Measurements from ENCODE around the gene SCPEP1.

The SCPEP1 gene

DNA sequence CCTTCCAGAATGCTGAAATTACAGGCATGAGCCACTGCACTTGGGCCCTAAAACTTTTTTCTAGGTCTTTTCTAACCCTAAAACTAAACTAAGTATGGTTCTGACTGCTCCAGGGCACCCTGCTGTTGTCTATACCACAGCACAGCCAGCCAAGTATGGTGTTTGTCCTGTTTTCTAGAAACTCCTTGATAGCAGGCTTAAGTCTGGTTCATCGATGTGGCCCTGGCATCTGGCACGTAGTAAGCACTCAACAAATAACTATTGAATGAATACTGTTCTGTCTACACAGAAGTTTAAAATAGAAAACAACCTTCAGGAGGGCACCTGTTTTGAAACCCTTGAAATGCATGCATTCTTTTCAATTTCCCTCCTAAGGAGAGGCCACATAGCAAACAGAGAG is 62.6 kb downstream of the SCPEP1 start:
- no peak for DNase-seq (ENCODE audit: low spot score)

DNA sequence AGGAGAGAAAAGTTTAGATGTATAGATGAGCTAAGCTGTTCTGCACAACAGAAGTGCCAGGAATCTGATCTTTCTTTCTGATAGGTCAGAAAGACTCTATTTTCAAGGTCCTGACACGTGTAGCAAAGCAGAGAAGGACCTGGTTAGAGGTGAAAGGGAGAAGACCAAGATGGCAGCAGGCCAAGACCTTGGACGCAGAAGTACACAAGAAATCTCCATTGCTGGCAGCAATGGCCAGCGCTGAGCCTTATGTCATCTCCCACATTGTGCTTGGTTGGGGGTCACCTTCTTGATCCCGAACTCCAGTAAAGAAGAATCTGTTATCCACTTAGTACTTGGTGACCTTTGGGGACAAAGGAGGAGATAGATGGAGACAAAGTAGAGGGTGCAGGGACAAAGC is 65.3 kb downstream of the SCPEP1 start:
- DNase-seq (ENCODE audit: low spot score) = no peak

DNA sequence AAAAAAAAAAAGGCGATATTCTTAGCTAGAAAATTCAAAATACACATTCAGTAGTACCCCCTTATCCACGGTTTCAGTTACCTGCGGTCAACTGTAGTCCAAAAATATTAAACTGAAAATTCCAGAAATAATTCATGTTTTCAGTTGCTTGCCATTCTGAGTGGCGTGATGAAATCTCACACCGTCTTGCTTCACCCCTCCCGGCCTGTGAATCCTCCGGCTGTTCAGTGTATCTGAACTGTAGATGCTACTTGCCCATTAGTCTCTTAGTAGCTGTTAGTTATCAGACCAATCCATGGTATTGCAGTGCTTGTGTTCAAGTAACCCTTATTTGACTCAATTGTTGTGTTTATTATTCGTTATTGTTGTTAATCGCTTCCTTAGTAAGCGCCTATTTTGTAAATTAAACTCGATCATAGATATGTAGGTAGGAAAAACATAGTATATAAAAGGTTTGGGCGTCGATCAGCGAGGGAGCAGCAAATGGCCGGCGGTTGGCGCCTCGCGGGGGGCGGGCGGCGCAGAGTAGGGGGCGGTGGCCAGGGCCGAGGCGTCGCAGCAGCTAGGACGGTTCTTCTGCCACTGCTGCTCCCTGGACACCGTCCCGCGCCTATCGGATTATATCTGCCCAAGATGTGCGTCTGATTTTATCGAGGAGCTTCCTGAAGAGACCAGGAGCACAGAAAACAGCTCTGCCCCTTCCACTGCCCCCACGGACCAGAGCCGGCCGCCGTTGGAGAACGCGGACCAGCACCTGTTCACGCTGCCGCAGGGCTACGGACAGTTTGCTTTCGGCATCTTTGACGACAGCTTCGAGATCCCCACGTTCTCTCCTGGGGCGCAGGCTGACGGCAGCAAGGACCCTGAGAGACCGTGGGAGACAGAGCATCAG is 67.3 kb downstream of the SCPEP1 start:
- DNase-seq (ENCODE audit: low spot score) = no peak

DNA sequence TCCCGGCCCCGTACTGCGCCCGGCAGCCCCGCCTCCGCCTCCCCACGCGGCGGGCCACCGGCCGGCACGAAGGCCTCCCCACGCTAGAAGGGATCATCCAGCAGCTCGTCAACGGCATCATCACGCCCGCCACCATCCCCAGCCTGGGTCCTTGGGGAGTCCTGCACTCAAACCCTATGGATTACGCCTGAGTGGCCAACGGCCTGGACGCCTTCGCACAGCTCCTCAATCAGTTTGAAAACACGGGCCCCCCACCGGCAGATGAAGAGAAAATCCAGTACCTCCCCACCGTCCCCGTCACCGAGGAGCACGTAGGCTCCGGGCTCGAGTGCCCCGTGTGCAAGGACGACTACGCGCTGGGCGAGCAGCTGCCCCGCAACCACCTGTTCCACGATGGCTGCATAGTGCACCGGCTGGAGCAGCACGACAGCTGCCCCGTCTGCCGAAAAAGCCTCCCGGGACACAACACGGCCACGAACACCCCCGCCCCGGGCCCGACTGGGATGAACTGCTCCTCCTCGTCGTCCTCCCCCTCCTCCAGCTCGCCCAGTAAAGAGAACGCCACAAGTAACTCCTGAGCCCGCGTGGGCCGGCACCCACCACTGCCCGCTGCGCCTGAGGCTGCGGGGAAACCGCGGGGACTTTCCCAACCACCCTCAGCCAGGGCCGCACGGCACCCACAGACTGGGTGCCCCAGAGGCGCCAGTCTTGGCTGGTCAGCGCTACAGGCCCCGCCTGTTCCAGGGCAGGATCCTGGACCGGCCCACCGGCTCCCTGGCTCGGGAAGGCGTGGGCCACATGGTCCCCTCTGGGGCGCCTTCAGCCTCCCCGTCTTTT is 68.2 kb downstream of the SCPEP1 start:
- peak; percentile 36 for DNase-seq (ENCODE audit: low spot score)

DNA sequence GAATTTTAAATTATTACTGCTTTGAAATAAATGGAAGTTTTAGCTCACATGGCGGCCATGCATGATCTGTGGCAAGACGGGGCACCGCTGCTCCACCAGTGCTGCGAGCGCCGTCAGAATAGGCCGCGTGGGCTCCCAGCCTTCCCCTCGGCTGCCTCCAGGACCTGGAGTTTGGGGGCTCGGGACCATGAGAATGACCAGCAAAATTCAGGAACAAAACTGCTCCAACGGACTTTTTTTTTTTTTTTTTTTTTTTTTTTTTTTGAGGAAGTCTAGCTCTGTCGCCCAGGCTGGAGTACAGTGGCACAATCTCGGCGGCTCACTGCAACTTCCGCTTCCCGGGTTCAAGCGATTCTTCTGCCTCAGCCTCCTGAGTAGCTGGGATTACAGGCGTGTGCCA is 68.8 kb downstream of the SCPEP1 start:
- no peak for DNase-seq (ENCODE audit: low spot score)

DNA sequence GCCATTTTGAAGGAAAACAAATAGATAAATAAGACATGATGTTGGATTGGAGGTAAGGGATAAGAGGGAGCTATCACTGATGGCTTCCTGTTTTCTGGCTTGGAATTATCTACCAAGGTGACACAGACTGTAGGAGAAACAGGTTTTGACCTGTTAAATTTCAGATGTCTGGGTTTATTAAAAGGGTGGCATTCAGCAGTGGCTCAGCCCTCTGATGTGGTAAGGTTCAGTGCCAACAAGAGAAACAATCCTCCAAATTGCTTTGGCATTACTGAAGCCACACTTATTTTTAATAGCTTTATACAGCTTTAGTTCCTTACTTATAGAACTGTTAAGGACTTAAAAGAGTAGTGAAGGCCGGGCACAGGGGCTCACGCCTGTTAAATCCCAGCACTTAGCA is 70.2 kb downstream of the SCPEP1 start:
- DNase-seq (ENCODE audit: low spot score) = no peak

DNA sequence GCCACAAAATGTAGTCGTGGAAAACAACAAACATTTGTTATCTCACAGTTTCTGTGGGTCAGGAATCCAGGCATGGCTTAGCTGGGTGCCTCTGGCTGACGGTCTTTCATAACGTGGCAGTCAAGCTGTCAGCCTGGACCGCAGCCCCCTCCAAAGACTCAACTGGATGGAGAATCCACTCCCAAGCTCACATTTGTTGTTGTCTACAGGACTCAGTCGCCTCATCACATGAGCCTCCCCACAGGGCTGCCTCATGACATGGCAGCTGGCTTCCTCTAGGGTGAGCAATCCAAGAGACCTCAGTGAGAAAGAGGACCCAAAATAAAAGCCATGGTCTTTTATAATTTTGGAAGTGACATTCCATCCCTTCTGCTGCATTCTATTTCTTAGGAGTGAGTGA is 72.4 kb downstream of the SCPEP1 start:
- DNase-seq (ENCODE audit: low spot score) = no peak

DNA sequence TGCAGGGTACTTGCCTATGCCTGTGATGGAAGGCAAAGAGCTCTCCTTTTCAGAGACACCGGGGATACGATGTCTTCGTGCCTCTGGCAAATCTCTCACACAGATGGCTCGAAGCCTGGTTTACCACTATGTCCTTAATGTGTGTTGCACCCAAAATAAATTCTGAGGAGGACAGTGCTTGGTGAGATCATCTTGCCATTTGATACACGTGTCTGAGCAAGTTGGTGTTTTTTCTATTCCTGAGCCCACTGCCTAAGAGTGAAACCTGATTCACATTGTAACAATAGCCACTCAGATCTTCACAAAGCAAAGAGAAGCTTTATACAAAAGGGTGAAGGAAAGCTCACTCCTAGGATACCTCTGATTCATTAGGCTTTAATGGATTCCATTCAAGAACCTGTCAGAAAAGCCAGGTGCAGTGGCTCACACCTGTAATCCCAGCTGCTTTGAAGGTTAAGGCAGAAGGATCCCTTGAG is 74.0 kb downstream of the SCPEP1 start:
- DNase-seq (ENCODE audit: low spot score) = no peak
